ENCODE measurements around the gene BIVM.

DNA sequence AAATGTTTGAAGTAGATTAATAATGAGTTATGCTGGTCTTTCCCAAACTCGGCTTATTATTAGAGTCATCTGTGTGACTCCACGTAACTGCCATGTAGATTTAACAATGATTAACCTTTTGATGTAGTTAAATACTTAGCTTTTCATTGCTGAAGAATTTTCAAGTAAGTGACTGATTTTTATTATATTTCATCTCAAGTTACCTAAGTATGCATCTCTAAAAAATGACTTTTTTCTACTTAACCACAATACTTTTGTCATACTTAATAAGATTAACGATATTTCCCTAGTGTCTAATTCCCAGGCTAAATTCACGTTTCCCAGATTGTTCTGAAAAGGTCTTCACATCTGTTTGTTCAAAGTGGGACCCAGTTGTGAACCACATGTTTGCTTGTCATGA is 17.8 kb downstream of the BIVM start:
- TF ChIP-seq, protein P1, sequence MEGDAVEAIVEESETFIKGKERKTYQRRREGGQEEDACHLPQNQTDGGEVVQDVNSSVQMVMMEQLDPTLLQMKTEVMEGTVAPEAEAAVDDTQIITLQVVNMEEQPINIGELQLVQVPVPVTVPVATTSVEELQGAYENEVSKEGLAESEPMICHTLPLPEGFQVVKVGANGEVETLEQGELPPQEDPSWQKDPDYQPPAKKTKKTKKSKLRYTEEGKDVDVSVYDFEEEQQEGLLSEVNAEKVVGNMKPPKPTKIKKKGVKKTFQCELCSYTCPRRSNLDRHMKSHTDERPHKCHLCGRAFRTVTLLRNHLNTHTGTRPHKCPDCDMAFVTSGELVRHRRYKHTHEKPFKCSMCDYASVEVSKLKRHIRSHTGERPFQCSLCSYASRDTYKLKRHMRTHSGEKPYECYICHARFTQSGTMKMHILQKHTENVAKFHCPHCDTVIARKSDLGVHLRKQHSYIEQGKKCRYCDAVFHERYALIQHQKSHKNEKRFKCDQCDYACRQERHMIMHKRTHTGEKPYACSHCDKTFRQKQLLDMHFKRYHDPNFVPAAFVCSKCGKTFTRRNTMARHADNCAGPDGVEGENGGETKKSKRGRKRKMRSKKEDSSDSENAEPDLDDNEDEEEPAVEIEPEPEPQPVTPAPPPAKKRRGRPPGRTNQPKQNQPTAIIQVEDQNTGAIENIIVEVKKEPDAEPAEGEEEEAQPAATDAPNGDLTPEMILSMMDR (IDR thresholded peaks at IDR 0.05): no peak
- no peak for TF ChIP-seq POLR2A (IDR thresholded peaks at IDR 0.05)
